SJCRH30 (cell line): ENCODE measurements around the gene NPFF. TPM values are rescaled to one million over a fixed set of nuclear protein-coding genes. Genes with fewer than 3 reads are reported as not detected.

ENCODE experiments used
- DNase-seq, 2 experiments: peaks; one replicate each; pipeline ENCODE4 v3.0.0-alpha.2; 2015 to 2020
- H3K27ac ChIP-seq: fragments of 250-450 bp; sonication (Bioruptor Pico); 2 replicates; pipeline ENCODE4 v1.5.1; 2020; ENCODE audit warnings: mild to moderate bottlenecking, moderate library complexity
- H3K27me3 ChIP-seq: fragments of 250-450 bp; sonication (Bioruptor Pico); 2 replicates; pipeline ENCODE4 v1.5.1; 2020; ENCODE audit warnings: mild to moderate bottlenecking, moderate library complexity
- H3K36me3 ChIP-seq: fragments of 250-450 bp; sonication (Bioruptor Pico); 2 replicates; pipeline ENCODE4 v1.5.1; 2020; ENCODE audit warnings: mild to moderate bottlenecking, moderate library complexity
- H3K4me1 ChIP-seq: fragments of 250-450 bp; sonication (Bioruptor Pico); 2 replicates; pipeline ENCODE4 v1.5.1; 2020; ENCODE audit warnings: mild to moderate bottlenecking, moderate library complexity
- H3K4me3 ChIP-seq: fragments of 250-450 bp; sonication (Bioruptor Pico); 2 replicates; pipeline ENCODE4 v1.5.1; 2020; ENCODE audit warnings: mild to moderate bottlenecking, moderate library complexity
- H3K9me3 ChIP-seq: fragments of 250-450 bp; sonication (Bioruptor Pico); replicated peaks from 2 replicates; pipeline ENCODE4 v1.5.1; 2020; ENCODE audit warnings: mild to moderate bottlenecking, moderate library complexity
- total RNA-seq: library from RNA; depleted of rRNA; stranded (reverse); fragments of >200 nt; shearing (Covaris generic); gene quantifications from 2 replicates; pipeline ENCODE4 v1.2.3, GENCODE V29; 2014

The NPFF gene
- total RNA-seq, 1 experiment from 2014 or later = 0.43 TPM

DNA sequence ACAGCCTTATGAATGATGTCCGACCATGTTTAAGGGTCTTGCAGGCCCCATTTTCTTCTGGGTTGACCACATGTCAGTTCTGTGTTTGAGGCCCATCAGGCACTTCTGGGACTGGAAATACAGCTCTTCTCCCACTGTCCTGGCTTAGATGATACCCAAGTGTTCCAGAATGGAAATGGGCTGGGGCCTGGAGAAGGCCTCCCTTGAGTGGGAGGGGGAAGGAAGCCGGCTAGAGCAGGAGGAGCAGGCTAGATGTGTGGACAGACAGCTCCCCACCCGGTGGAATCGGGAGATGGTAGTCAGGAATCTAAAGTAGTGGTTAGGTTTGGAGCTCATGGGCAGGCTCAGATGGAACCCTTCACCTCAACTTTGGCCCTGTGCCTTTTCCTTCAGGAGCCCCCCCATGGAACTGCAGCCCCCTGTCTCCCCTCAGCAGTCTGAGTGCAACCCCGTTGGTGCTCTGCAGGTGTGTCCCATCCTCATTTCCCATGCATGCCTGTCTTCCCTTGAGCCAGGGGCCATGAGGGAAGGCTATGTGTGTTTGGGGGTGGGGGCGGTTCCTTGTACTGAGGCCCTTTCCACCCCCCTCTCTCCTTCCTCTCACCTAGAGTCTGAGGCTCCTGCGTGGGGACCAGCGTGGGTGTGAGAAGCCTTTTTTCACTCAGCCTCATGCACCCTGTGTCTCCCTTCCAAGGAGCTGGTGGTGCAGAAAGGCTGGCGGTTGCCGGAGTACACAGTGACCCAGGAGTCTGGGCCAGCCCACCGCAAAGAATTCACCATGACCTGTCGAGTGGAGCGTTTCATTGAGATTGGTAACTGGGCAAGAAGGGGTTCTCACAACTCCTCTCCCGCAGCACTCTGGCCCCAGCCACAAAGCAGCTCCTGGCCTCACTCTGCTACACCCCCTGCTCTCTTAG, 3.0 kb downstream of the NPFF start:
- Histone ChIP-seq H3K4me1 (no peaks in the 10 kb centered on the region), H3K27me3 (no peaks in the 10 kb centered on the region), H3K36me3 (no peaks in the 10 kb centered on the region), H3K9me3 (no peaks in the 10 kb centered on the region), H3K4me3 (no peak overlapping the region), H3K27ac (no peak overlapping the region)
- DNase-seq = no peak

DNA sequence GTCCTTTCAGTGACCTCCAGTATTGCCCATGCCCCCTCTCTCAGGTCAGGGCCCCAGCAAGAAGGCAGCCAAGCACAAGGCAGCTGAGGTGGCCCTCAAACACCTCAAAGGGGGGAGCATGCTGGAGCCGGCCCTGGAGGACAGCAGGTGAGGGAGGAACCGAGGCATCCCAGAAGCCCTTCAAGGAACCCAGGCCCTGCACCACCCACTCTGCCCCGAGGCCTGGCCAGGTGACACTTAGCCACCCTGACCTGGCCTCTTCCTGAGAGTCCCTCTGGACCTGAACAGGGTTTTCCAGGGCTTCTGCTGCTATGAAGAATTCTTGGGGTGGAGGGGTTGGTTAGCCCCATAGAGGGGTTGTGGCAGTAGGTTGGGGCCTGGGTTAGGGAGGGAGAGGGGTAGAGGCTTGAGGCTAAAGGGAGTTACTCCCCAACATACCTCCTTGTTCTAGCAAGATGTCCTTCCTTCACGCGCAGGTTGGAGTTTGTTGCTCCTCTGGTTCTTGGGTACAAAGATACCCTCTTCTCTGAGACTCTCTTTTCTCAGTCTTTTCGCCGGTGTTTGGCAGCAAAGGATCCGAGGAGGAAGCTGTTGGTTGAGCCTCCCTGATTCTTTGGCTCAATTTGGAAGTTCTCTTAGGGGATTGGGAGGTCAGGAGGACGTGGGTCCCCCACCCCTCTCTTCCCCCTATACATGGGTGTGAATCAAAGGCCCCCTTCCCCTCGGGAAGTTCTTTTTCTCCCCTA, 4.1 kb downstream of the NPFF start:
- H3K36me3 ChIP-seq = no peaks in the 10 kb centered on the region
- no peak overlapping the region for H3K27ac ChIP-seq
- no peaks in the 10 kb centered on the region for H3K9me3 ChIP-seq
- H3K4me3 ChIP-seq = no peak overlapping the region
- no peaks in the 10 kb centered on the region for H3K27me3 ChIP-seq
- DNase-seq = no peak
- peaks cover 6% of the 10 kb centered on the region for H3K4me1 ChIP-seq

DNA sequence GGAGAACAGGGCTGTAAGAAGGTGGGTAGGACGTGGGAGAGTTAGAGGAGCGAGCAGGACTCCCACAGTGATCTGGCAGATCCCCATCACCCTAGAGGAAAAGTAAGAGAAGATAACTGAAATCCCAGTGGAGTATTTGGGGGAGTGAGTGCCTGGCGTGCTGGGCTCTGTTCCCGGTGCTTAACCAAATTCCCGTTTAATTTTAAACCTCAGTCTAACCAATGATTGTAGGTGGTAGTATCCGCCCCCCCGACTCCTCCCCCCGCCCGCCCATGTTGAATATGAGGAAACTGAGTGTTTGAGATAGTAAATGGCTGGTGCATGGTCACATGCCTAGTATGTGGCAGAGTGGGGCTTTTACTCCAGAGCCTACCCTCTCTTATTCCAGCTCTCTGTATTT, 5.0 kb downstream of the NPFF start:
- no peak for DNase-seq
- Histone ChIP-seq H3K4me3 (no peak overlapping the region), H3K27me3 (no peaks in the 10 kb centered on the region), H3K36me3 (no peaks in the 10 kb centered on the region), H3K9me3 (no peaks in the 10 kb centered on the region), H3K4me1 (peaks cover 7% of the 10 kb centered on the region), H3K27ac (no peak overlapping the region)

GRCh38 chr12:53501615-53502181, 5.6 kb downstream of the NPFF start:
- Histone ChIP-seq H3K36me3 (no peaks in the 10 kb centered on the region), H3K4me3 (peak overlapping the region; percentile 80), H3K9me3 (no peaks in the 10 kb centered on the region), H3K4me1 (peaks cover 8% of the 10 kb centered on the region), H3K27me3 (no peaks in the 10 kb centered on the region), H3K27ac (peak overlapping the region; percentile 93)
- DNase-seq = no peak

GRCh38 chr12:53500776-53501614, 6.3 kb downstream of the NPFF start, which contains the start of gene TARBP2:
Gene TARBP2, plus strand, starts transcription at chr12:53501283. Its CDS starts 126 bp downstream, at chr12:53501409.
- H3K9me3 ChIP-seq = no peaks in the 10 kb centered on the region
- no peaks in the 10 kb centered on the region for H3K27me3 ChIP-seq
- peak within 1 kb of the TSS; percentile 93 for H3K27ac ChIP-seq
- peak within 1 kb of the TSS; percentile 80 for H3K4me3 ChIP-seq
- H3K36me3 ChIP-seq = no peaks in the 10 kb centered on the region
- H3K4me1 ChIP-seq = peaks cover 15% of the 10 kb centered on the region
- DNase-seq = peak; percentile 97 to 99

DNA sequence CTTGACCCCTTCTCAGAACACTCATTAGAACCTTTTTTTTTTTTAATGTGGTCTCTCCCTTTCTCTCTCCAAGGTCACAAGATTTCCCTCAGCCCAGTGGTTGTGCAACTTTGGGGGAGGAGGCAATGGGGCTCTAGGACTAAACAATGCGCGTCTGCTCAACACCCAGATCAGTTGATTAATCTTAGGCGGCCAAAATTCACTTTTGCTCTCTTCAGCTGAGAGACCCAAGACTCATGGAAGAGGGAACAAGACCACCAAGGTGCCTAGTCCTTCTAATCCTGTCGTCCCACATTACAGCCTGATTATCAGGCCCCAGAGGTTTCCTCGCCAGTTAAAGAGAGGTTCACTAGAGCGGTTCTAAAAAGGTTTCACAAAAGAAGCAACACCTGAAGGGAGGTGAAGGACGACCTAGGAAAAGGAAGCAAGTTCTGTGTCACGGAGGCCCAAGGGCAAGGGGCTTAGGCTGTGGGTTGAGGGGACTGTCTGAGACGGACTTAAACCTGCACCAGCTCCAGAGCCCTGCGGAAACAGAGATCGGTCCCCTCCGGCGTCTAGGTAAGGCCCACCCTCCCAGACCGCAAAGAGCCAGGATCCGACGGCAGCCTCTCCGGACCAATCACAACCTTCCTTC, 7.0 kb downstream of the NPFF start:
- Histone ChIP-seq H3K9me3 (no peaks in the 10 kb centered on the region), H3K27me3 (no peaks in the 10 kb centered on the region), H3K36me3 (no peaks in the 10 kb centered on the region), H3K27ac (no peak overlapping the region), H3K4me3 (peak overlapping the region; percentile 80), H3K4me1 (peaks cover 20% of the 10 kb centered on the region)
- DNase-seq = no peak

GRCh38 chr12:53499266-53500141, 7.8 kb downstream of the NPFF start, which contains the start of gene MAP3K12:
Gene MAP3K12, minus strand, starts transcription at chr12:53499458. Its CDS starts 12,067 bp downstream, at chr12:53487391.
- H3K36me3 ChIP-seq = no peaks in the 10 kb centered on the region
- H3K4me1 ChIP-seq = peaks cover 20% of the 10 kb centered on the region
- DNase-seq = peak; percentile 58 to 60
- no peaks in the 10 kb centered on the region for H3K9me3 ChIP-seq
- H3K27me3 ChIP-seq = no peaks in the 10 kb centered on the region
- peak within 1 kb of the TSS; percentile 80 for H3K4me3 ChIP-seq
- peak within 1 kb of the TSS; percentile 14; the same call in 1 of the 2 replicates for H3K27ac ChIP-seq

DNA sequence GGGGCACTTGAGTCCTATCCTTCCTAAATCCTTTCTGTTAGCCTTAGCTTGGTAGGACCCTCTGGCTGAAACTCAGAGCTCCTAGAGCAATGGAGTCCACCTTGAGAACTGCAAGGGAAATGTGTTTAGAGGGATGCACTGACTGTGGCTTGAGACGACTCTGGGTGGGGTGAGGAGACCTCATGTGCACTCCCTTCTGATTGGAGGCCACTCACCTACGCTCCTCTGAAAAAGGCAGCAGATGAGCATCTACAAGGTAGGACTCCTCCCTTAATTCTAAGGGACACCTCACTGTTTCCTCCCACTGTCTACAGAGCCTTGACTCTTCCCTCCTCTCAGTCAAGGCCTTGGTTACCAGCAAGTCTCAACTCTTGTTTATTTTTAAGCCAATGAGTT, 9.1 kb downstream of the NPFF start:
- Histone ChIP-seq H3K9me3 (no peaks in the 10 kb centered on the region), H3K36me3 (no peaks in the 10 kb centered on the region), H3K4me3 (no peak overlapping the region), H3K27ac (peak overlapping the region; percentile 14; the same call in 1 of the 2 replicates), H3K27me3 (no peaks in the 10 kb centered on the region), H3K4me1 (peaks cover 20% of the 10 kb centered on the region)
- no peak for DNase-seq

DNA sequence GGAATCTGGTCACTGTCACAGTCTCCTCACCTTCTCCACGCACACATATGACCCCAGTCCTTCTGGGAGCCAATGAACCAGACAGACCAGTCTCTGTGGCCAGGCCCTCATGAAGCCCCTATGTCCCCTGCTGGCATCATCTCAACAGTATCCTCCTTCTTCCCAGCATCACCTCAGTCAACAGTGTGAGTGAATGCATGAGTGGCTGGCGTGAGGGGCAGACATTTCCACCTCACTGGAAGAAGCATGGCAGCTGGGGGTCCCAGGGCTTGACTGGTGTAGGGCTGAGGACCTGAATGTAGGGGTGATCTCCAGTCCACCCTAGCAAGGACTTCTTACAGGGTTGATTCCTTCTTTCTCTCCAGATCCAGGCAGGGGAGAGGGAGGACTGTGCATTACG, 9.8 kb downstream of the NPFF start:
- no peaks in the 10 kb centered on the region for H3K36me3 ChIP-seq
- H3K4me3 ChIP-seq = no peak overlapping the region
- H3K4me1 ChIP-seq = peaks cover 20% of the 10 kb centered on the region

DNA sequence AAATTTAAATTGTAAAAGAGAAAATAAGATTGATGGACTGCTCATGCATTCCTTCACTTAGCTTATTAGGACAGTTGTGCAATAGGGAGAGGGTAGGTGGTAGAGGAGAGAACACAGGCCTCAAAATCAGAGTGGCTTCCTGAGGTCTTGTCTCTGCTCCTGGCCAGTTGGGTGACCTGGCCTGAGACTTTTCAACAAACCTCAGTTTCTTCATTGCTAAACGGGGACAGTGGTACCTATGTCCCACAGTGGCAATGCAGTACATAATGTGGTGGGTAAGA, 10.6 kb downstream of the NPFF start:
- Histone ChIP-seq H3K9me3 (no peaks in the 10 kb centered on the region), H3K4me1 (peaks cover 24% of the 10 kb centered on the region), H3K36me3 (no peaks in the 10 kb centered on the region), H3K27me3 (no peaks in the 10 kb centered on the region), H3K4me3 (no peak overlapping the region), H3K27ac (no peak overlapping the region)
- no peak for DNase-seq

More for the DNA sequence above, 9.8 kb downstream of the NPFF start:
- Histone ChIP-seq H3K27ac (no peak overlapping the region), H3K9me3 (no peaks in the 10 kb centered on the region), H3K27me3 (no peaks in the 10 kb centered on the region)
- no peak for DNase-seq

DNA sequence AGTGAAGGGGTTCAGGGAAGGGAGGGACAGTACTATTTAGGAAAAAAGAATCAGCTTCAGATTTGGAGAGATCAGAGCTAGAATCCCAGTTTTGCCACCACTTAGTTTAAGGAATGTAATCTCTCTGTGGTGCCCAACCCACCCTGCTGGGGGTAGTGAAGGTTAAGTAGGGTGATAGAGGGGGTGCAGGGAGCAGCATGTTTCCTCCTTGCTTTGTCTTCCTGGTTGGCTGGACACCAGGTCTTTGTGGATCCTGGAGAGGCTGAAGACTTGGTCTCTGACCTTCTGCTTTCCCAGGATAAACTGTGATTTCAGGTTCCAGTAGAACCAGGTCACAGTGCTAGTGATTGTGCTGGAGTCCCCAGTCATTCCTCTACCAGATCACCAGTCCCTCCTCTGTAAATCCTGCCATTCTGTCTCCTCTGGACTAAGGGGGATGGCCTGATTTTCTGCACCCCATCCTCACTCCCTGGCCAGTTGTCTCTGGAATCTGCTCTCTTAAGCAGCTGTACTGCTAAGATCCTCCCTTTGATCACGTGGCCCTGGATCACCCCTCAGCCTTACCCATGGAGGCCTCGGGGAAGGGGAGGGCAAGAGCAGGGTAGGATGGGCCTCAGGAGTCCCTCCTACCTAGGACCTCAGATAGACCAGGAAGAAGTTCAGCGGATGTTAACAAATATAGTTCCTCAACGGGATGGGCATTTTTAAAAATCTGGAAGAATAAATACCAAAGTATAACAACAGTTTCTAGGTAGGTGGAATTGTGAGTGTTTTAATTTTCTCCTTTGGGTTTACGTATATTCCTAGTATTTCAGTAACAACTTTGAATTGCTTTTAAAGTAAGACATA, 11.2 kb downstream of the NPFF start:
- DNase-seq = peak; percentile 88 to 90
- H3K27ac ChIP-seq = peak overlapping the region; percentile 47
- no peaks in the 10 kb centered on the region for H3K9me3 ChIP-seq
- peaks cover 24% of the 10 kb centered on the region for H3K4me1 ChIP-seq
- no peaks in the 10 kb centered on the region for H3K36me3 ChIP-seq
- no peaks in the 10 kb centered on the region for H3K27me3 ChIP-seq
- no peak overlapping the region for H3K4me3 ChIP-seq

- H3K36me3 ChIP-seq = no peaks in the 10 kb centered on the region
- peaks cover 24% of the 10 kb centered on the region for H3K4me1 ChIP-seq
- H3K27me3 ChIP-seq = no peaks in the 10 kb centered on the region
- H3K9me3 ChIP-seq = no peaks in the 10 kb centered on the region
- no peak for DNase-seq
- H3K4me3 ChIP-seq = peak overlapping the region; percentile 55
- H3K27ac ChIP-seq = no peak overlapping the region; the same call in 1 of the 2 replicates
Observed at GRCh38 chr12:53493610-53494391, 13.5 kb downstream of the NPFF start.
